Kasumi-1 (cell line): ENCODE data around the gene FAM120B.
"Not testable (repeated sequence)": the region's sequence is repeated elsewhere in the genome, so short reads cannot be mapped to it uniquely, and the experiment has no call there.

Experiments
- DNase-seq, 2 experiments: peaks; one replicate each; lab custom pipeline; 2025; lab: John Stamatoyannopoulos, UW

The FAM120B gene

GRCh38 chr6:170306324-170307079 lies at the start of gene FAM120B:
Gene FAM120B, plus strand, starts transcription at chr6:170306758. Its CDS starts 10,633 bp downstream, at chr6:170317391.
- peak; percentile 92 to 93 for DNase-seq

GRCh38 chr6:170257376-170257775 lies 49.2 kb upstream of the FAM120B start:
- no peak for DNase-seq

- DNase-seq: no peak
These were observed 48.2 kb upstream of the FAM120B start for GRCh38 chr6:170258407-170258806.

- DNase-seq: no peak
These were observed 47.3 kb upstream of the FAM120B start for GRCh38 chr6:170259278-170259677.

DNA sequence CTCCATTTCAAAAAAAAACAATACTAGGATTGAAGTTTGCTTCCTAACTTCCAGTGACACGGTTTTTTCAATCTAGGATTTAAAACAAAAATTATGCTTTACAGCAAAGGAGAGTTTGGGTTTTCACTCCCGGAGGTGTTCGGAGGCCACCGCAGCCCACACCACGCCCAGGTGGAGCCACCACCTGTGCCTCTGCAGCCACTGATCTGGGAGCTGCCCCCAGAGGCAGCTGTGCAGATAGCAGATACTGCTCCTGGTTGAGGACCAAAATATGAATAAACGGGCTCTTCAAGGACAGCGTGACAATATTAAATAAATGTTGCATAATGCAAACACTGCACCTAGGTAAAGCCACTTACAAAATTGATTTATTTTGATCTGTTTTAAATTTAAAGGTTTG lies 45.9 kb upstream of the FAM120B start:
- DNase-seq: no peak

DNA sequence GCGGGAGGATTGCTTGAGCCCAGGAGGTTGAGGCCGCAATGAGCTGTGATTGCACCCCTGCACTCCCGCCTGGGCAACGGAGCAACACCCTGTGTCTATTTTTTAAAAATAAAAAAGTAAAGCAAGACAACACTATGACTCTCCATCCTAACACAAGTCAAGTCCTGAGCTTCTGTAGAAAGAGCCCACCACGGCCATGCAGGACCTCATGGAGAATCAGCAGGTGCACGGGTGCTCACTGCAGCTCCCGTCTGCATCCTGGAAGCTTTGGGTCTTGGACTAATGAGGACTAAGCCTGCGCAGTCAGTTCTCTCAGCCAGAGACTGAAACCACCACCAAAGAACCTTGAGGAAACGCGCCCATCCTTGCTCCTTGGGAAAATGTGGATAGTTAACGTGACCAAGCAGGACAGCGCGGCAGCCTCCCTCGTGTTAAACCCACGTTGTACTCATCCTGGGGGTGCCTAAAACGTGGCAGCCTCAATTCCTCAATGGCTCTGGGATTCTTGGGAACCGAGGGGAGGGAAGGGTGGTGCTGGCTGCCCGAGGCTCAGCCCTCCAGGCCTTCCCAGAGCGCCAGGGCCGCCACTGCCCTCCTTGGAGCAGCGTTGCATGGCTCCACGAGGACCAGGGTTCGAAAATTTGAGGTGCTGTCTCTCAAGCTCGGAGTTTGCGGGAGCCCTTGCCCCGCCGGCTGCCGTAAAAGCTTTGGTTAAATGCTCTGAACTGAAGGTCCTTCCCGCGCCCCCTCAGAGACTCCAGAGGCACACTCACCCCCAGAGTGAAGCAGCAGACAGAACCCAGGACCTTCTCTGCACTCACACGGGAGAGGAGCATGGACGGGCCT lies 44.7 kb upstream of the FAM120B start:
- no peak for DNase-seq

- no peak for DNase-seq
These were observed 44.0 kb upstream of the FAM120B start for GRCh38 chr6:170262489-170263088.

DNA sequence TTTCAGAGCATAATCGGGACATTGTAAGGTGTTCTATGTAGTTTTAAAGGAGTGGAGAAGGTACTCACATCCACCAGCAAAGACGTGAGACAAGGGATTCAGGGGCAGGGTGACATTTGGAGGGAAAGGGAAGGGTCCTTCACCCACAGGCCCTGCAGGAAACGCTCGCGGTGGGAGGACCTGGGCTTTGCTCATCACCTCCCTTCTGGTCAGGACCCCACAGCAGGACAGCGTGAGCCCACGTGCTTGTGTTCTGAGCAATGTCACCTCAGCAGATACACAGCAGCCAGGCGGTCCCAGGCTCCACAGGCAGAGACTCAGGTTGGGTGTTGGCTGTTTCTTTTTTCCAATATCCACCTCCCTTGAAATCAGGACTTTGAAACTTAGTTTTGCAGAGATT lies 43.1 kb upstream of the FAM120B start:
- no peak for DNase-seq

DNA sequence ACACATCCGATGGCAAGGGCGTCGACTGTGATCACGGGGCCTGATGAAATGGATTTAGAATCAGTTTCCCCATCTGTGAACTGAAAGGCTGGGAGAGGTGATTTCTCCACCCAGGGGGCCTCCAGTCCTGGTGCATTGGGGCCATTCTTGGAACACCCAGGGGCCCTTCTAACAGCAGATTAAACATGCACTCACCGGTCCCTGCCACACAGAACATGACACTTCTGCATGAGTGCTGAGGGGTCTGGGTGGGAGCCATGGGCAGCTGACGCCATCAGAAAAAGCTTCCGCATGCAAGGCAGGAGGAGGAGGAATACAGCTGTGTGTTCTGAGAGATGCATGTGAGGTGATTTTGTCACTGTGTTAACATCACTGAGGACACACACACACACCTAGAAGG lies 42.5 kb upstream of the FAM120B start:
- DNase-seq: no peak

GRCh38 chr6:170264644-170265043 lies 41.9 kb upstream of the FAM120B start:
- DNase-seq: not testable (repeated sequence)

DNA sequence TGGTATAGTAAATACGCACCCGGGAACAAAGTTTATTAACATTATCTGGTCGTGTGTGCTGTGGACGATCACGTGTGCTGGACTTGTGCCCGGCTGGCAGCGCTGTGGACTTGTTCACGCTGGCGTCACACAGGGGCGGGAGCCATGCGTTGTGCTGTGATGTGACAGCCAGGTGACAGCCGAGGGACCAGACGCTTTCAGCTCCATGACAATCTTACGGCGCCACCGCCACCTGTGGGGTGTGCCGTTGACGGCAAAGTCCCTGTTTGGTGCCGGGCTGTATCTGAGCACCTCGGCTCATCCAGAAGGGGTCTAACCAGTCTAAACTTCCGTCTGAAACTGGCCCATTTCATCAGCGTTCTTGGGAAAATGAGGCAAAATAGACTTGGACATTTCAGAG lies 40.9 kb upstream of the FAM120B start:
- DNase-seq: no peak

- DNase-seq: no peak
These were observed 40.3 kb upstream of the FAM120B start for GRCh38 chr6:170266061-170266825.

- no peak for DNase-seq
These were observed 38.9 kb upstream of the FAM120B start for GRCh38 chr6:170267688-170268087.

DNA sequence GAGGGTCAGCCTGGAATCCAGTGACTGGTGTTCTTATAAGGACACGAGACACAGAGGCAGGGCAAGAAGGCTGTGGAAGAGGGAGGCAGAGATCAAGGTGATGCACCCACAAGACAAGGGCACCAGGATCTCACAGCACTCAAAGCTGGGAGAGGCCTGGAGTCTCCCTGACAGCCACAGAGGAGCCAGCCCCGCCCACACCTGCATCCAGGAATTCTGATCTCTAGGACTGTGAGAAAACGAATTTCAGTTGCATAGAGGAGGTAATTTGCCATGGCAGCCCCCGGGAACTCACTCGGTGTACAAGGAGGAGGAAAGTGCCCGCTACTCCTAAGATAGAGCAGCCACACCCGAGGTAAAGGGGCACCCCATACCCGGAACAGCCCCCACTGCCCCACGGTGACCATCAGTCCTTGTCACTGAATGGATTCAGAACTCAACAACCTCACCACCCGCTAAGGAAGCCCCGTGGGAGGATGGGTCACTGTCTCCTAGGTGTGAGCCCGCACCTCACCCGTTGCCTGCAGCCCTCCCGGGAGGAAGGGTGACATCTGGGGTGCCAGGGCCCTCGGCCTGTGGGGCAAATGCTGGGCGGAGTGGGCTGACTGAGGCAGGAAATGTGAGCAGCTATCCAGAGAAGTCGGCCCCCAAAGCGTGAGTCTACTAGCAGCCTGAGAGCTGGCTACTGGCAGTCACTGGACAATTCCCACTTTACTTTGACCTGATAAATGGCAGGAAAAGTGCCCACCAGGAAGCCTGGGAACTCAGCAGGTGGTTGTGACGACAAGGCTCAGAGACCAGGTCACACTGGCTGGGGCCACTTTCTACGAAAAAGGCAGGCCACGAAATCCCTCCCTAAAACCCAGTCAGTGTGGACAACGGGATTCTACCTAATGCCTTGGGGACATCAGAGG lies 38.1 kb upstream of the FAM120B start:
- no peak for DNase-seq

DNA sequence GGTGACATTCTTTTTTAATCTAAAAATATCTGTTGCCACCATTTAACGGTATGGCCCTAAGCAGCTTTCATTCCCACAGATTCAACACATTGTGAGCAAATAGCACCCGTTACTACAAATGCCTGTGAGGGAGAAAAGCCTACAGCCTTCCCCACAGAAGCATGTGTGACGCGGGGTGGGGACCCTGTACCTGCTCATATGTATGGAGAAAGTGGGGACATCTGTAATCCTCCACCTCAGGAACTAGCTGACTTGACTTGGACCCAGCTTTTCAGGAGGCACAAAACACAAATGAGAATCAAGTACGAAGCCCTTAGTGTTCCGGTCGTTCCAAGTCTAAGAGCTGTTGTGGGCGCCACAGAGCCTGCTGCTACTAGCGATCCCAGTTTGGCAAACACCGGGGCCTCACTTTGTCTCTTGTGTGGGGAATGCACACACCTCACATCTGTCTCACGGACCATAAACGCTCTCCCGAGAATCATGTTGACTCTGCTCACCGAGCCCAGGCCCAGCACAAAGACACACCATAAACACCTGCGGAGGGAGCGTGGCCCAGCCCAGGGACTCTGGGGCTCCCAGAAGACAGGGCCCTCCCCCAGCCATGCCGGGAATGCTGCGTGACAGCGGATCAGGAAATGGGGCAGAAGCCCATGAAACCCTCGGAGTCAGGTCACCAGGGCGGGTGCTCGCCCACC lies 37.3 kb upstream of the FAM120B start:
- no peak for DNase-seq

- no peak for DNase-seq
These were observed 36.6 kb upstream of the FAM120B start for GRCh38 chr6:170269846-170270541.

- DNase-seq: no peak
These were observed 35.5 kb upstream of the FAM120B start for GRCh38 chr6:170270984-170271593.

DNA sequence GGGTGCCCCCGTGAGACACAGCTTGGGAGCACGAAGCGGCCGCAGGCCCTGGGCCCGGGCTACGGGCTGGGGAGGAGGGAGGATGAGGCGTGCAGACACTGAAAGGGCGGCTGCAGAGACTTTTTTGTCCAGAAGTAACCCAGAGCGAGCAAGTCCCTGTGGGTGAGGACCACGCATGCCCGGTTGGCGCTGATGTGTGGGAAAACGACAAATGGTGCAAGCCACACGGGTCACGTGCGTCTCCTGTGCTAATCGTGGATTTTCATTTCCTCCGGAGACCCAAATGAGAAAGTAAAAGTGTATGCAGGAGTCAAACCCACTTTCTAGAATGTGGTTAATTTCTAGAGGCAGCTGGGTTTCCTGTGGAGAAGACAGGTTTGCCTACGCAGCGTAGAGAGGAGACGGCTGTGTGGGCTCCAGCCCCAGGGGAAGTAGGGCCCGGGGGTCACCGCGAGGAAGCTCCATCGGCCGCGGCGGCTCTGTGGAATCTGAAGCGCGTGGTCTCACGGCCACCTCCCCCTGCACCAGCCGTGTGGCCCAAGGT lies 34.7 kb upstream of the FAM120B start:
- peak; percentile 65 to 71 for DNase-seq
